H1 (cell line): Measurements from ENCODE around the gene CAMK1. TPM values are rescaled to one million over a fixed set of nuclear protein-coding genes. Genes with fewer than 3 reads are reported as not detected.

Experiments
- CTBP2 ChIP-seq: IDR thresholded peaks from 2 replicates; pipeline ENCODE4 v1.7.0; 2011; ENCODE audit warnings: borderline replicate concordance, mild to moderate bottlenecking, moderate library complexity, mixed read lengths, low read length; ENCODE audit not compliant: insufficient read depth, insufficient read length
- CTCF ChIP-seq, 3 experiments: IDR thresholded peaks; 1 replicate in 2 of 3; 2 replicates in 1 of 3; pipeline versions ENCODE4 v1.5.1 to v1.6.1; 2011; ENCODE audit warnings: low read length in 3 of 3, mild to moderate bottlenecking in 3 of 3, inconsistent platforms in 2 of 3, low read depth in 1 of 3, moderate library complexity in 1 of 3; ENCODE audit not compliant: insufficient read depth in 1 of 3; ENCODE audit errors: control extremely low read depth in 1 of 3
- KDM5A ChIP-seq: fragments of 200-600 bp; IDR thresholded peaks from 2 replicates; pipeline ENCODE4 v1.7.1; 2012; ENCODE audit warnings: mild to moderate bottlenecking, low read length, inconsistent platforms, mixed read lengths
- RFX5 ChIP-seq: IDR thresholded peaks from 2 replicates; pipeline ENCODE4 v1.6.1; 2011; ENCODE audit warnings: low read depth, low read length, improper control_type of control experiment, borderline replicate concordance
- SP1 ChIP-seq: IDR thresholded peaks from 2 replicates; pipeline ENCODE4 v1.6.1; 2011; ENCODE audit warnings: low read depth, low read length
- TCF12 ChIP-seq: IDR thresholded peaks from 2 replicates; pipeline ENCODE4 v1.6.1; 2011; ENCODE audit warnings: low read depth, mild to moderate bottlenecking, low read length
- polyA plus RNA-seq, 7 experiments: library from polyadenylated mRNA; depleted of rRNA in 3 of 7; stranded (reverse) in 5 of 7; unstranded in 2 of 7; fragments of >200 nt in 5 of 7; fragments of 200-250 nt in 2 of 7; gene quantifications; 1 replicate in 5 of 7; 2 replicates in 1 of 7; 4 replicates in 1 of 7; pipeline versions ENCODE4 v1.2.1 to v1.2.3, GENCODE V29; 2011 to 2013; ENCODE audit warnings: missing spikeins in 2 of 7, mixed read lengths in 2 of 7
- total RNA-seq: library from RNA; stranded (reverse); fragmentation: NEBNext Ultra II Directional; extraction: Animal tissue kit (Norgen Biotek cat#: 25700); gene quantifications from 2 replicates; pipeline ENCODE4 v1.2.1, GENCODE V29; 2021

Gene CAMK1
- total and polyA plus RNA-seq, 2 of the 8 experiments (the other 6 are each of a cell fraction or from before 2014, with no cell fraction given) = 4.9 to 5.1 TPM

GRCh38 chr3:9739181-9739580, 30.6 kb downstream of the CAMK1 start (continued):
- TF ChIP-seq RFX5 (no peak), TCF12 (no peak), CTBP2 (no peak), KDM5A (no peak), CTCF (IDR thresholded peaks at IDR 0.05; ENCODE audit: control extremely low read depth in 1 of 3, insufficient read depth in 1 of 3, low read depth in 1 of 3, low read length in 3 of 3) (no peak), SP1 (no peak)
- TF ChIP-seq, all 59 proteins: peak for 0
